H1 (cell line): ENCODE results near the gene SLC15A1. TPM values are rescaled to one million over a fixed set of nuclear protein-coding genes. Genes with fewer than 3 reads are reported as not detected.

ENCODE experiments used
- CHD7 ChIP-seq: fragments of 300-600 bp; sonication (generic); IDR thresholded peaks from 2 replicates; pipeline ENCODE4 v1.7.1; 2012; ENCODE audit warnings: low read length, moderate library complexity, mild to moderate bottlenecking, inconsistent platforms; ENCODE audit not compliant: insufficient replicate concordance
- JUND ChIP-seq: IDR thresholded peaks from 2 replicates; pipeline ENCODE4 v1.6.1; 2011; ENCODE audit warnings: mild to moderate bottlenecking, improper control_type of control experiment, low read length
- KDM4A ChIP-seq: IDR thresholded peaks from one replicate; pipeline ENCODE4 v1.7.1; 2012; ENCODE audit warnings: low read depth, mild to moderate bottlenecking, moderate library complexity, low read length, inconsistent platforms; ENCODE audit not compliant: severe bottlenecking
- RFX5 ChIP-seq: IDR thresholded peaks from 2 replicates; pipeline ENCODE4 v1.6.1; 2011; ENCODE audit warnings: low read depth, low read length, improper control_type of control experiment, borderline replicate concordance
- SUZ12 ChIP-seq: fragments of 200-600 bp; sonication (generic); IDR thresholded peaks from 2 replicates; pipeline ENCODE4 v1.6.1; 2012; ENCODE audit warnings: mild to moderate bottlenecking, inconsistent platforms, low read length, moderate library complexity, mixed read lengths
- ZNF274 ChIP-seq: IDR thresholded peaks from 2 replicates; pipeline ENCODE4 v1.7.0; 2012; ENCODE audit warnings: low read length, borderline replicate concordance; ENCODE audit errors: extremely low read depth
- polyA plus RNA-seq, 7 experiments: library from polyadenylated mRNA; depleted of rRNA in 3 of 7; stranded (reverse) in 5 of 7; unstranded in 2 of 7; fragments of >200 nt in 5 of 7; fragments of 200-250 nt in 2 of 7; gene quantifications; 1 replicate in 5 of 7; 2 replicates in 1 of 7; 4 replicates in 1 of 7; pipeline versions ENCODE4 v1.2.1 to v1.2.3, GENCODE V29; 2011 to 2013; ENCODE audit warnings: missing spikeins in 2 of 7, mixed read lengths in 2 of 7
- total RNA-seq: library from RNA; stranded (reverse); fragmentation: NEBNext Ultra II Directional; extraction: Animal tissue kit (Norgen Biotek cat#: 25700); gene quantifications from 2 replicates; pipeline ENCODE4 v1.2.1, GENCODE V29; 2021

Gene SLC15A1
- total and polyA plus RNA-seq, 2 of the 8 experiments (the other 6 are each of a cell fraction or from before 2014, with no cell fraction given), result 1.3 to 2.4 TPM

DNA sequence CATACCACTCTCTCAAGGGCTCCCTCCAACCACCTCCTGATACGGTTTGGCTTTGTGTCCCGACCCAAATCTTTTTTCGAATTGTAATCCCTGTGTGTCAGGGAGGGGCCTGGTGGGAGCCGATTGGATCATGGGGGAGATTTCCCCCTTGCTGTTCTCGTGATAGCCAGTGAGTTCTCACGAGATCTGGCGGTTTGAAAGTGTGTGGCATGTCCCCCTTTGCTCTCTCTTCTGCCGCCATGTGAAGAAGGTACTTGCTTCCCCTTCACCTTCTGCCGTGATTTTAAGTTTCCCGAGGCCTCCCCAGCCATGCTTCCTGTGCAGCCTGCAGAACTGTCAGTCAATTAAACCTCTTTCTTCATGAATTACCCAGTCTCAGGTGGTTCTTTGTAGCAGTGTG, 34.7 kb upstream of the SLC15A1 start (continued):
- TF ChIP-seq CHD7 (no peak), KDM4A (no peak), JUND (no peak), ZNF274 (no peak), RFX5 (no peak), SUZ12 (no peak)
- TF ChIP-seq, all 59 proteins: peak for 0
